ENCODE measurements around the gene SHANK2. TPM values are rescaled to one million over a fixed set of nuclear protein-coding genes. Genes with fewer than 3 reads are reported as not detected.

SHANK2 gene
- total RNA-seq, 1 donor from 2014 or later, result 33.8 TPM

- ATAC-seq (no peak), DNase-seq (ENCODE audit: low spot score) (peak; percentile 27)
These were observed 17.5 kb upstream of the SHANK2 start for GRCh38 chr11:71269603-71270511.

GRCh38 chr11:71268706-71269321, 16.4 kb upstream of the SHANK2 start:
- DNase-seq (ENCODE audit: low spot score), result peak; percentile 57
- ATAC-seq, result peak; percentile 86

GRCh38 chr11:71267807-71268421, 15.5 kb upstream of the SHANK2 start:
- DNase-seq (ENCODE audit: low spot score) (peak; percentile 37), ATAC-seq (no peak)

GRCh38 chr11:71266114-71266833, 13.9 kb upstream of the SHANK2 start:
- no peak for ATAC-seq
- peak; percentile 35 for DNase-seq (ENCODE audit: low spot score)

GRCh38 chr11:71265559-71266092, 13.2 kb upstream of the SHANK2 start:
- DNase-seq (ENCODE audit: low spot score) (peak; percentile 38), ATAC-seq (peak; percentile 10)

- no peak for ATAC-seq
- no peak for DNase-seq (ENCODE audit: low spot score)
These were observed 11.0 kb upstream of the SHANK2 start for GRCh38 chr11:71263386-71263785.

GRCh38 chr11:71255800-71256479, 3.6 kb upstream of the SHANK2 start:
- DNase-seq (ENCODE audit: low spot score) (no peak), ATAC-seq (no peak)

- ATAC-seq (no peak), DNase-seq (ENCODE audit: low spot score) (no peak)
These were observed 2.9 kb upstream of the SHANK2 start for GRCh38 chr11:71255323-71255722.

- ATAC-seq, result no peak
- no peak for DNase-seq (ENCODE audit: low spot score)
These were observed 1.4 kb upstream of the SHANK2 start for GRCh38 chr11:71253794-71254193.

GRCh38 chr11:71252770-71253730, 673 bp upstream of the SHANK2 start:
- DNase-seq (ENCODE audit: low spot score) (peak; percentile 83), ATAC-seq (peak; percentile 64)

- ATAC-seq (peak; percentile 57), DNase-seq (ENCODE audit: low spot score) (peak; percentile 60)
These were observed 562 bp downstream of the SHANK2 start for GRCh38 chr11:71251761-71252268.

GRCh38 chr11:71251151-71251721, 1.1 kb downstream of the SHANK2 start:
- DNase-seq (ENCODE audit: low spot score) (peak; percentile 53), ATAC-seq (peak; percentile 24)

GRCh38 chr11:71250523-71251150, 1.7 kb downstream of the SHANK2 start:
- ATAC-seq, result peak; percentile 26
- DNase-seq (ENCODE audit: low spot score), result peak; percentile 68

- ATAC-seq (no peak), DNase-seq (ENCODE audit: low spot score) (peak; percentile 31)
These were observed 3.1 kb downstream of the SHANK2 start for GRCh38 chr11:71249301-71249700.

GRCh38 chr11:71248656-71249055, 3.7 kb downstream of the SHANK2 start:
- DNase-seq (ENCODE audit: low spot score) (peak; percentile 36), ATAC-seq (no peak)

GRCh38 chr11:71248251-71248570, 4.2 kb downstream of the SHANK2 start:
- DNase-seq (ENCODE audit: low spot score) (no peak), ATAC-seq (no peak)

- peak; percentile 67 for ATAC-seq
- peak; percentile 87 for DNase-seq (ENCODE audit: low spot score)
These were observed 4.7 kb downstream of the SHANK2 start for GRCh38 chr11:71247551-71248250.
